GM12878 (cell line): ENCODE results near the gene FGGY. TPM values are rescaled to one million over a fixed set of nuclear protein-coding genes. Genes with fewer than 3 reads are reported as not detected.

Source experiments
- ATAC-seq: fragments of 200-7000 bp; cut with Tn5 transposase; 3 replicates; pipeline ENCODE4 v1.9.1; 2020; ENCODE audit warnings: mild to moderate bottlenecking, moderate library complexity
- BruUV-seq: library from RNA; stranded (reverse); fragments of 400-500 nt; replicated peaks from 2 replicates; lab custom pipeline; 2021; lab: Mats Ljungman, UMichigan
- CTCF ChIA-PET: fragments of 300-600 bp; sonication (Branson Sonifier 250); formaldehyde crosslinking; extraction: SDS; loops from one replicate; lab custom pipeline; 2021; ENCODE audit warnings: inconsistent platforms; lab: Yijun Ruan, JAX
- POLR2A ChIA-PET: fragments of 350-600 bp; formaldehyde crosslinking; extraction: SDS; loops from one replicate; lab custom pipeline; 2021; ENCODE audit warnings: inconsistent platforms; lab: Charles Lee
- RAD21 ChIA-PET: fragments of 300-600 bp; sonication (Branson Sonifier 250); formaldehyde crosslinking; loops from one replicate; lab custom pipeline; 2023; ENCODE audit warnings: antibody characterized with exemption; ENCODE audit not compliant: unreplicated experiment; lab: Charles Lee
- SMC1A ChIA-PET: fragments of 300-600 bp; sonication (Branson Sonifier 250); formaldehyde crosslinking; loops from one replicate; lab custom pipeline; 2023; ENCODE audit not compliant: unreplicated experiment, uncharacterized antibody; lab: Charles Lee
- DNase-seq: peaks from one replicate; pipeline ENCODE4 v3.0.0-alpha.2; 2011; ENCODE audit warnings: low read depth, low spot score
- FAIRE-seq: peaks from 3 replicates; lab custom pipeline; 2011; peaks lifted over from hg19 to GRCh38; lab: Jason Lieb, UNC
- H2AFZ ChIP-seq: 2 replicates; pipeline ENCODE4 v1.6.0; 2011; ENCODE audit warnings: low read depth, low read length, control low read depth; ENCODE audit not compliant: control insufficient read depth
- H3K27ac ChIP-seq: 2 replicates; pipeline ENCODE4 v1.5.1; 2011; ENCODE audit warnings: control low read depth; ENCODE audit not compliant: control insufficient read depth, insufficient read depth
- H3K27me3 ChIP-seq, 2 experiments: replicated peaks in 1 of 2; 2 replicates each; pipeline versions ENCODE4 v1.6.0 to v1.6.1; 2011; ENCODE audit warnings: low read length in 1 of 2; ENCODE audit not compliant: control insufficient read depth in 2 of 2, insufficient read depth in 2 of 2
- H3K36me3 ChIP-seq, 2 experiments: 2 replicates each; pipeline ENCODE4 v1.5.1; 2011; ENCODE audit warnings: low read length in 1 of 2; ENCODE audit not compliant: control insufficient read depth in 2 of 2, insufficient read depth in 2 of 2
- H3K4me1 ChIP-seq: 2 replicates; pipeline ENCODE4 v1.6.1; 2011; ENCODE audit warnings: mild to moderate bottlenecking, low read length, moderate library complexity, mixed read lengths; ENCODE audit not compliant: control insufficient read depth, insufficient read depth
- H3K4me2 ChIP-seq: 2 replicates; pipeline ENCODE4 v1.6.0; 2011; ENCODE audit warnings: control low read depth; ENCODE audit not compliant: control insufficient read depth, insufficient read depth
- H3K4me3 ChIP-seq: fragments of 200-600 bp; sonication (generic); 2 replicates; pipeline ENCODE4 v1.5.1; 2016
- H3K79me2 ChIP-seq: 2 replicates; pipeline ENCODE4 v1.6.0; 2011; ENCODE audit warnings: low read length; ENCODE audit not compliant: control insufficient read depth, insufficient read depth
- H3K9ac ChIP-seq: 2 replicates; pipeline ENCODE4 v1.8.0; 2011; ENCODE audit warnings: low read length, control low read depth, mixed read lengths; ENCODE audit not compliant: control insufficient read depth, insufficient read depth
- H3K9me3 ChIP-seq: replicated peaks from 3 replicates; pipeline ENCODE4 v1.5.1; 2011; ENCODE audit warnings: mild to moderate bottlenecking, low read length; ENCODE audit not compliant: control insufficient read depth, insufficient read depth
- H4K20me1 ChIP-seq: 2 replicates; pipeline ENCODE4 v1.6.0; 2011; ENCODE audit not compliant: control insufficient read depth, insufficient read depth
- ETV6 ChIP-seq, 2 experiments: fragments of 450-650 bp in 1 of 2; IDR thresholded peaks in 1 of 2; conservative IDR thresholded peaks in 1 of 2; 2 replicates each; pipeline ENCODE4 v1.6.1; 2014; ENCODE audit warnings: antibody characterized with exemption in 1 of 2, borderline replicate concordance in 1 of 2, low read depth in 1 of 2, mild to moderate bottlenecking in 1 of 2, moderate library complexity in 1 of 2
- EZH2 ChIP-seq: IDR thresholded peaks from 2 replicates; pipeline ENCODE4 v1.6.1; 2012; ENCODE audit warnings: low read depth, mild to moderate bottlenecking, control low read depth, inconsistent platforms, low read length, borderline replicate concordance; ENCODE audit not compliant: control insufficient read depth
- JUNB ChIP-seq: IDR thresholded peaks from 2 replicates; pipeline ENCODE4 v1.6.1; 2016; ENCODE audit warnings: antibody characterized with exemption, mild to moderate bottlenecking
- MEF2B ChIP-seq: fragments of 450-650 bp; IDR thresholded peaks from 2 replicates; pipeline ENCODE4 v1.6.1; 2018; ENCODE audit warnings: mild to moderate bottlenecking, moderate library complexity; ENCODE audit not compliant: partially characterized antibody, poor library complexity, severe bottlenecking
- NR2C1 ChIP-seq: fragments of 450-650 bp; IDR thresholded peaks from 2 replicates; pipeline ENCODE4 v1.6.1; 2017; ENCODE audit warnings: antibody characterized with exemption, mild to moderate bottlenecking, moderate library complexity
- PAX8 ChIP-seq: fragments of 450-650 bp; IDR thresholded peaks from 2 replicates; pipeline ENCODE4 v1.6.1; 2017; ENCODE audit warnings: mild to moderate bottlenecking, moderate library complexity
- SPI1 ChIP-seq: IDR thresholded peaks from 2 replicates; pipeline ENCODE4 v1.6.1; 2011; ENCODE audit warnings: low read depth, mild to moderate bottlenecking, low read length, moderate library complexity, borderline replicate concordance; ENCODE audit not compliant: insufficient read depth
- TCF3 ChIP-seq: IDR thresholded peaks from 2 replicates; pipeline ENCODE4 v1.6.1; 2012; ENCODE audit warnings: low read depth, mild to moderate bottlenecking, low read length, borderline replicate concordance; ENCODE audit not compliant: insufficient read depth
- YY1 ChIP-seq: IDR thresholded peaks from 2 replicates; pipeline ENCODE4 v1.6.1; 2011; ENCODE audit warnings: low read depth, mild to moderate bottlenecking, low read length
- ZNF274 ChIP-seq: IDR thresholded peaks from one replicate; pipeline ENCODE4 v1.8.0; 2011; ENCODE audit not compliant: insufficient read length, insufficient read depth
- WGBS: methylation state at CpG from one replicate; pipeline ENCODE4 v1.1.6; 2016; ENCODE audit warnings: low lambda C conversion rate; ENCODE audit not compliant: insufficient replicate concordance, insufficient coverage; ENCODE audit errors: missing lambda C conversion rate; 5-methylcytosine and 5-hydroxymethylcytosine counted together
- in situ Hi-C: fragments of 300-500 bp; cut with MboI; formaldehyde crosslinking; loops from 9 replicates; pipeline ENCODE4 v1.14.3; 2018; ENCODE audit warnings: mixed read lengths
- intact Hi-C: fragments of 100-400 bp; cut with micrococcal nuclease; formaldehyde crosslinking; loops from one replicate; pipeline ENCODE4 v1.14.2; 2022; ENCODE audit not compliant: unreplicated experiment
- polyA plus RNA-seq, 11 experiments: library from polyadenylated mRNA; depleted of rRNA in 4 of 11; unstranded in 6 of 11; stranded (reverse) in 5 of 11; fragments of >200 nt; fragmentation: Nextera tagmentation in 4 of 11; fragmentation: Illumina TruSeq in 1 of 11; extraction: Ambion mirVana in 4 of 11; extraction: Trizol in 1 of 11; gene quantifications; 1 replicate in 1 of 11; 2 replicates in 10 of 11; pipeline versions ENCODE4 v1.2.1 to v1.2.3, GENCODE V29; 2011 to 2016; ENCODE audit warnings: inconsistent platforms in 2 of 11, missing spikeins in 2 of 11, low read depth in 1 of 11
- total RNA-seq, 4 experiments: library from RNA; depleted of rRNA in 3 of 4; stranded (reverse); fragments of >200 nt in 3 of 4; fragmentation: Illumina TruSeq in 1 of 4; extraction: Trizol in 1 of 4; gene quantifications; 2 replicates each; pipeline versions ENCODE4 v1.2.1 to v1.2.3, GENCODE V29; 2013 to 2021
- TF ChIP-seq, protein P1 (sequence below): fragments of 450-650 bp; IDR thresholded peaks from 2 replicates; pipeline ENCODE4 v1.6.1; 2018; ENCODE audit warnings: mild to moderate bottlenecking, low read depth, moderate library complexity; ENCODE audit not compliant: partially characterized antibody
- TF ChIP-seq, protein P2 (sequence below): IDR thresholded peaks from 2 replicates; pipeline ENCODE4 v1.6.1; 2012; ENCODE audit warnings: low read length, inconsistent platforms
- TF ChIP-seq, protein P3 (sequence below): IDR thresholded peaks from 2 replicates; pipeline ENCODE4 v1.6.1; 2011; ENCODE audit warnings: low read depth, mild to moderate bottlenecking, low read length, moderate library complexity, borderline replicate concordance; ENCODE audit errors: extremely low read depth
- TF ChIP-seq, protein P4 (sequence below): fragments of 450-650 bp; formaldehyde crosslinking; IDR thresholded peaks from 2 replicates; pipeline ENCODE4 v1.5.0; 2022; ENCODE audit warnings: mild to moderate bottlenecking, missing genetic modification characterization

Gene FGGY
- total and polyA plus RNA-seq, 10 of the 15 experiments (the other 5 are each of a cell fraction or from before 2014, with no cell fraction given), result 6.2 to 11.9 (median 7.5) TPM

DNA sequence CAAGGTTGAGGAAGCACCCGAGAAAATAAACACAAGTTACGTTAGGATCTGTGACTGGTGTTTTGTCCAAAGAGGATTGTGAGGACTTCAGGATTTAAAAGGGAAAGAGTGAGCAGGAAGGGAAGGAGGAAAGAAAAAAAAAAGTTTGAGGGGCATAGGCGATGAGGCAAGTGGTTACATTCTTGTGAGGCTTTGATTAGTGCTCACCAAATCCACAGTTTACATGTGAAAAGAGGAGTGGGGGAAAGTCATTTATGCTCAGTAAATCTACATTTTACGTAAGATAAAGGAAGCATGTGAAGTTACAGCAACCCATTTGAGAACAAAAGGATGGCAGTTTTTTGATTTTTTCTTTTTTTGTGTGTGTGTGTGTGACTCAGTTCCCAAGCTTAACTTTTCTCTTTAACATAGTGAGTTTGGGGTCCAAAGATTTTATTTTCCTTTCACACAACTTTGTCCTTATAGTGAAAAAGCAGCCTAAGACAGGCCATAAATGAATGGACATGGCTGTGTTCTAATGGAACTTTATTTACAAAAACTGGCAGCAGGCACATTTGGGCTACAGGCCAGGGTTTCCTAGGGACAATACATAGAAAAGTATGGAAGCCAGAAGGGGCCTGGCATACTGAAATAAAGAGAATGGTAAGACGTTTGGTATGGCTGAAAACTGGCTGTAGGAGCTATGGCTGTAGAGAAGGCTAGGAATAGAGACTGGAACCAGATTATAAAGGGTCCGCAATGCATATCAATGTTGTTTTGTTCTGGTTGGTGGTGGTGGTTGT lies 121.7 kb downstream of the FGGY start:
- Histone ChIP-seq H3K4me3 (no peak overlapping the region), H2AFZ (no peak overlapping the region), H3K9me3 (no peaks in the 10 kb centered on the region), H3K27ac (no peak overlapping the region), H3K79me2 (no peaks in the 10 kb centered on the region), H3K4me1 (no peaks in the 10 kb centered on the region), H3K9ac (no peak overlapping the region), H3K36me3 (no peaks in the 10 kb centered on the region), H3K4me2 (no peak overlapping the region), H4K20me1 (no peaks in the 10 kb centered on the region), H3K27me3 (no peaks in the 10 kb centered on the region)
- intact Hi-C loops (no loop called here), in situ Hi-C loops (no loop called here)
- no peak for DNase-seq
- ChIA-PET SMC1A (interaction anchor here (0.6 kb wide), 1 partner anchor 160 kb away, joined by 3 read pairs; no protein-coding TSS in a partner anchor), POLR2A (no interaction called here), CTCF (interaction anchor here (1.5 kb wide), 1 partner anchor 13 kb away, joined by 4 read pairs; no protein-coding TSS in a partner anchor), RAD21 (interaction anchor here (1.0 kb wide), 1 partner anchor 9 kb away, joined by 3 read pairs; no protein-coding TSS in a partner anchor)
- no TSS peak for BruUV-seq
- no peak for ATAC-seq
- 60% methylated on average over 6 of the region's 6 CpGs for WGBS
- FAIRE-seq, result no peak
- TF ChIP-seq SPI1, result no peak
- TF ChIP-seq MEF2B, result no peak
- no peak for TF ChIP-seq YY1
- TF ChIP-seq ZNF274, result no peak
- no peak for TF ChIP-seq NR2C1
- no peak for TF ChIP-seq JUNB
- TF ChIP-seq, protein P1, sequence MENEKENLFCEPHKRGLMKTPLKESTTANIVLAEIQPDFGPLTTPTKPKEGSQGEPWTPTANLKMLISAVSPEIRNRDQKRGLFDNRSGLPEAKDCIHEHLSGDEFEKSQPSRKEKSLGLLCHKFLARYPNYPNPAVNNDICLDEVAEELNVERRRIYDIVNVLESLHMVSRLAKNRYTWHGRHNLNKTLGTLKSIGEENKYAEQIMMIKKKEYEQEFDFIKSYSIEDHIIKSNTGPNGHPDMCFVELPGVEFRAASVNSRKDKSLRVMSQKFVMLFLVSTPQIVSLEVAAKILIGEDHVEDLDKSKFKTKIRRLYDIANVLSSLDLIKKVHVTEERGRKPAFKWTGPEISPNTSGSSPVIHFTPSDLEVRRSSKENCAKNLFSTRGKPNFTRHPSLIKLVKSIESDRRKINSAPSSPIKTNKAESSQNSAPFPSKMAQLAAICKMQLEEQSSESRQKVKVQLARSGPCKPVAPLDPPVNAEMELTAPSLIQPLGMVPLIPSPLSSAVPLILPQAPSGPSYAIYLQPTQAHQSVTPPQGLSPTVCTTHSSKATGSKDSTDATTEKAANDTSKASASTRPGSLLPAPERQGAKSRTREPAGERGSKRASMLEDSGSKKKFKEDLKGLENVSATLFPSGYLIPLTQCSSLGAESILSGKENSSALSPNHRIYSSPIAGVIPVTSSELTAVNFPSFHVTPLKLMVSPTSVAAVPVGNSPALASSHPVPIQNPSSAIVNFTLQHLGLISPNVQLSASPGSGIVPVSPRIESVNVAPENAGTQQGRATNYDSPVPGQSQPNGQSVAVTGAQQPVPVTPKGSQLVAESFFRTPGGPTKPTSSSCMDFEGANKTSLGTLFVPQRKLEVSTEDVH, result no peak
- TF ChIP-seq ETV6 (conservative IDR thresholded peaks at IDR 0.05 in 1 of 2, IDR thresholded peaks at IDR 0.05 in 1 of 2; ENCODE audit: borderline replicate concordance in 1 of 2, low read depth in 1 of 2), result no peak
- TF ChIP-seq PAX8, result no peak
- TF ChIP-seq, protein P2, sequence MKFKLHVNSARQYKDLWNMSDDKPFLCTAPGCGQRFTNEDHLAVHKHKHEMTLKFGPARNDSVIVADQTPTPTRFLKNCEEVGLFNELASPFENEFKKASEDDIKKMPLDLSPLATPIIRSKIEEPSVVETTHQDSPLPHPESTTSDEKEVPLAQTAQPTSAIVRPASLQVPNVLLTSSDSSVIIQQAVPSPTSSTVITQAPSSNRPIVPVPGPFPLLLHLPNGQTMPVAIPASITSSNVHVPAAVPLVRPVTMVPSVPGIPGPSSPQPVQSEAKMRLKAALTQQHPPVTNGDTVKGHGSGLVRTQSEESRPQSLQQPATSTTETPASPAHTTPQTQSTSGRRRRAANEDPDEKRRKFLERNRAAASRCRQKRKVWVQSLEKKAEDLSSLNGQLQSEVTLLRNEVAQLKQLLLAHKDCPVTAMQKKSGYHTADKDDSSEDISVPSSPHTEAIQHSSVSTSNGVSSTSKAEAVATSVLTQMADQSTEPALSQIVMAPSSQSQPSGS, result no peak
- no peak for TF ChIP-seq EZH2
- TF ChIP-seq, protein P3, sequence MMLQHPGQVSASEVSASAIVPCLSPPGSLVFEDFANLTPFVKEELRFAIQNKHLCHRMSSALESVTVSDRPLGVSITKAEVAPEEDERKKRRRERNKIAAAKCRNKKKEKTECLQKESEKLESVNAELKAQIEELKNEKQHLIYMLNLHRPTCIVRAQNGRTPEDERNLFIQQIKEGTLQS, result no peak
- TF ChIP-seq, protein P4, sequence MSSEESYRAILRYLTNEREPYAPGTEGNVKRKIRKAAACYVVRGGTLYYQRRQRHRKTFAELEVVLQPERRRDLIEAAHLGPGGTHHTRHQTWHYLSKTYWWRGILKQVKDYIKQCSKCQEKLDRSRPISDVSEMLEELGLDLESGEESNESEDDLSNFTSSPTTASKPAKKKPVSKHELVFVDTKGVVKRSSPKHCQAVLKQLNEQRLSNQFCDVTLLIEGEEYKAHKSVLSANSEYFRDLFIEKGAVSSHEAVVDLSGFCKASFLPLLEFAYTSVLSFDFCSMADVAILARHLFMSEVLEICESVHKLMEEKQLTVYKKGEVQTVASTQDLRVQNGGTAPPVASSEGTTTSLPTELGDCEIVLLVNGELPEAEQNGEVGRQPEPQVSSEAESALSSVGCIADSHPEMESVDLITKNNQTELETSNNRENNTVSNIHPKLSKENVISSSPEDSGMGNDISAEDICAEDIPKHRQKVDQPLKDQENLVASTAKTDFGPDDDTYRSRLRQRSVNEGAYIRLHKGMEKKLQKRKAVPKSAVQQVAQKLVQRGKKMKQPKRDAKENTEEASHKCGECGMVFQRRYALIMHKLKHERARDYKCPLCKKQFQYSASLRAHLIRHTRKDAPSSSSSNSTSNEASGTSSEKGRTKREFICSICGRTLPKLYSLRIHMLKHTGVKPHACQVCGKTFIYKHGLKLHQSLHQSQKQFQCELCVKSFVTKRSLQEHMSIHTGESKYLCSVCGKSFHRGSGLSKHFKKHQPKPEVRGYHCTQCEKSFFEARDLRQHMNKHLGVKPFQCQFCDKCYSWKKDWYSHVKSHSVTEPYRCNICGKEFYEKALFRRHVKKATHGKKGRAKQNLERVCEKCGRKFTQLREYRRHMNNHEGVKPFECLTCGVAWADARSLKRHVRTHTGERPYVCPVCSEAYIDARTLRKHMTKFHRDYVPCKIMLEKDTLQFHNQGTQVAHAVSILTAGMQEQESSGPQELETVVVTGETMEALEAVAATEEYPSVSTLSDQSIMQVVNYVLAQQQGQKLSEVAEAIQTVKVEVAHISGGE, result no peak
- no peak for TF ChIP-seq TCF3
